Measurements from ENCODE around the gene TRIM40. TPM values are rescaled to one million over a fixed set of nuclear protein-coding genes. Genes with fewer than 3 reads are reported as not detected.
"Not testable (repeated sequence)": the region's sequence is repeated elsewhere in the genome, so short reads cannot be mapped to it uniquely, and the experiment has no call there.

TRIM40 gene
- total RNA-seq, 2 donors from 2014 or later, result not detected

- Mint-ChIP-seq H3K27ac (no peak overlapping the region), H3K27me3 (peaks cover 19 to 22% of the 10 kb centered on the region in 2 donors), H3K36me3 (no peaks in the 10 kb centered on the region), H3K4me1 (ENCODE audit: low read depth in 2 of 2) (peaks cover 0 to 3% of the 10 kb centered on the region in 2 donors), H3K4me3 (no peak overlapping the region), H3K9me3 (no peaks in the 10 kb centered on the region)
- no peak for DNase-seq (ENCODE audit: low spot score)
- no peak for ATAC-seq
Measured at GRCh38 chr6:30158475-30159040, 22.6 kb downstream of the TRIM40 start.

GRCh38 chr6:30160008-30160784, 24.3 kb downstream of the TRIM40 start:
- DNase-seq (ENCODE audit: low spot score) (no peak), ATAC-seq (no peak)
- H3K27me3 Mint-ChIP-seq, result peaks cover 24 to 26% of the 10 kb centered on the region in 2 donors
- no peaks in the 10 kb centered on the region for H3K36me3 Mint-ChIP-seq
- H3K9me3 Mint-ChIP-seq, result no peaks in the 10 kb centered on the region
- H3K4me3 Mint-ChIP-seq, result no peak overlapping the region
- peaks cover 0 to 3% of the 10 kb centered on the region in 2 donors for H3K4me1 Mint-ChIP-seq (ENCODE audit: low read depth in 2 of 2)
- H3K27ac Mint-ChIP-seq, result no peak overlapping the region

GRCh38 chr6:30160785-30161531, 25.0 kb downstream of the TRIM40 start, which contains the start of gene TRIM10:
TSS of gene TRIM10 (minus strand) at chr6:30161211. CDS start at chr6:30160858, 353 bp downstream.
- no peak for DNase-seq (ENCODE audit: low spot score)

GRCh38 chr6:30162265-30163089, 26.5 kb downstream of the TRIM40 start:
- H3K4me1 Mint-ChIP-seq (ENCODE audit: low read depth in 2 of 2), result peaks cover 0 to 3% of the 10 kb centered on the region in 2 donors

More at GRCh38 chr6:30160785-30161531, 25.0 kb downstream of the TRIM40 start, which contains the start of gene TRIM10:
- Mint-ChIP-seq H3K36me3 (no peaks in the 10 kb centered on the region), H3K27me3 (peaks cover 20 to 22% of the 10 kb centered on the region in 2 donors), H3K9me3 (no peaks in the 10 kb centered on the region), H3K27ac (peak within 1 kb of the TSS in 1 of 2 donors; percentile 10), H3K4me3 (no peak within 1 kb of the TSS), H3K4me1 (ENCODE audit: low read depth in 2 of 2) (peaks cover 0 to 3% of the 10 kb centered on the region in 2 donors)
- ATAC-seq, result no peak

GRCh38 chr6:30163090-30163917, 27.4 kb downstream of the TRIM40 start, which contains the start of gene TRIM15:
TSS of gene TRIM15 (plus strand) at chr6:30163546. CDS start at chr6:30163685, 139 bp downstream.
- no peaks in the 10 kb centered on the region for H3K36me3 Mint-ChIP-seq
- peaks cover 0 to 3% of the 10 kb centered on the region in 2 donors for H3K4me1 Mint-ChIP-seq (ENCODE audit: low read depth in 2 of 2)
- peaks cover 27 to 39% of the 10 kb centered on the region in 2 donors for H3K27me3 Mint-ChIP-seq
- peak in 1 of 2 donors; percentile 59 for ATAC-seq
- DNase-seq (ENCODE audit: low spot score), result no peak
- H3K27ac Mint-ChIP-seq, result peak within 1 kb of the TSS in 1 of 2 donors; percentile 10
- no peaks in the 10 kb centered on the region for H3K9me3 Mint-ChIP-seq
- H3K4me3 Mint-ChIP-seq, result no peak within 1 kb of the TSS

More at GRCh38 chr6:30162265-30163089, 26.5 kb downstream of the TRIM40 start:
- H3K36me3 Mint-ChIP-seq, result no peaks in the 10 kb centered on the region
- no peak for DNase-seq (ENCODE audit: low spot score)
- no peak for ATAC-seq
- H3K9me3 Mint-ChIP-seq, result no peaks in the 10 kb centered on the region
- peaks cover 21 to 32% of the 10 kb centered on the region in 2 donors for H3K27me3 Mint-ChIP-seq
- H3K4me3 Mint-ChIP-seq, result no peak overlapping the region
- peak overlapping the region in 1 of 2 donors; percentile 10 for H3K27ac Mint-ChIP-seq

DNA sequence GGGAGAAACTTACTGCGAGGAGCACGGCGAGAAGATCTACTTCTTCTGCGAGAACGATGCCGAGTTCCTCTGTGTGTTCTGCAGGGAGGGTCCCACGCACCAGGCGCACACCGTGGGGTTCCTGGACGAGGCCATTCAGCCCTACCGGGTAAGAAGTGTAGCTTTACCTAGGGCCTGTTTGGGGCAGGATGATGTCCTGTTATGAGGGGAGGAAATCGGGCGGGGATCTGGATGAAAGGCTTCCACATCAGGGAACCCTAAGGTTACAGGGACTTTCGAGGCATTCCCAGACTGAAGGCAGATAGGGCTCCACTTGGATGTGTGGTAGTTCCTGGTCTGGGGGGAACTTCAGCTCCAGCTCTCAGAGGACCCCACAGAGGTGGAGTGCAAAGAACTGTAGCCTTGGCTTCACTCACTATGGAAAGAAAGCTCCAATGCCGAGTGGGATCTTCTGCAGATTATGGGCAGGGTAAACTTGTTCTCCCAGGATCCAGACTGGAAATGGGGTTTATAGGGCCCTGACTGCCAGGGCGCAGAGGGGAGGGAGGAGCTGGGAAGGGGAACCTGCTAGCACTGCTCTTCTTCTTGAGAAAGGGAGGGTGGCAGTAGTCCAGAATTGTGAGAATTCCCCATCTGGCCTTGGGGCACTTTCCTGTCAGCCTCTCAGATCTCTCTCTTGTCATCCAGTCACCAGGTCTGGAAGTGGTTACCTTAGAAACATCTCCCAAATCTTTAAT, 28.1 kb downstream of the TRIM40 start:
- no peaks in the 10 kb centered on the region for H3K9me3 Mint-ChIP-seq
- peaks cover 0 to 3% of the 10 kb centered on the region in 2 donors for H3K4me1 Mint-ChIP-seq (ENCODE audit: low read depth in 2 of 2)
- H3K4me3 Mint-ChIP-seq, result no peak overlapping the region
- no peak for ATAC-seq
- peaks cover 28 to 39% of the 10 kb centered on the region in 2 donors for H3K27me3 Mint-ChIP-seq
- DNase-seq (ENCODE audit: low spot score), result no peak
- no peak overlapping the region for H3K27ac Mint-ChIP-seq
- H3K36me3 Mint-ChIP-seq, result no peaks in the 10 kb centered on the region

- Mint-ChIP-seq H3K36me3 (no peaks in the 10 kb centered on the region), H3K4me1 (ENCODE audit: low read depth in 2 of 2) (peaks cover 0 to 3% of the 10 kb centered on the region in 2 donors), H3K27me3 (peaks cover 29 to 40% of the 10 kb centered on the region in 2 donors), H3K4me3 (no peak overlapping the region), H3K27ac (no peak overlapping the region), H3K9me3 (no peaks in the 10 kb centered on the region)
- ATAC-seq (no peak), DNase-seq (ENCODE audit: low spot score) (no peak)
Measured at GRCh38 chr6:30164714-30165113, 28.8 kb downstream of the TRIM40 start.

DNA sequence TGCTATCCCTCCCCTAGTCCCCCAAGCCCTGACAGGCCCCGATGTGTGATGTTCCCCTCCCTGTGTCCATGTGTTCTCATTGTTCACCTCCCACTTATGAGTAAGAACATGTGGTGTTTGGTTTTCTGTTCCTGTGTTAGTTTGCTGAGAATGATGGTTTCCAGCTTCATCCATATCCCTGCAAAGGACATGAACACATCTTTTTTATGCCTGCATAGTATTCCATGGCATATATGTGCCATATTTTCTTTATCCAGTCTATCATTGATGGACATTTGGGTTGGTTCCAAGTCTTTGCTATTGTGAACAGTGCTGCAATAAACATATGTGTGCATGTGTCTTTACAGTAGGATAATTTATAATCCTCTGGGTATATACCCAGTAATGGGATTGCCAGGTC, 29.3 kb downstream of the TRIM40 start:
- H3K9me3 Mint-ChIP-seq; DNase-seq (ENCODE audit: low spot score); H3K4me3 Mint-ChIP-seq; H3K27ac Mint-ChIP-seq; ATAC-seq; H3K4me1 Mint-ChIP-seq (ENCODE audit: low read depth in 2 of 2); H3K36me3 Mint-ChIP-seq: not testable (repeated sequence)
- peaks cover 32 to 46% of the 10 kb centered on the region in 2 donors for H3K27me3 Mint-ChIP-seq

DNA sequence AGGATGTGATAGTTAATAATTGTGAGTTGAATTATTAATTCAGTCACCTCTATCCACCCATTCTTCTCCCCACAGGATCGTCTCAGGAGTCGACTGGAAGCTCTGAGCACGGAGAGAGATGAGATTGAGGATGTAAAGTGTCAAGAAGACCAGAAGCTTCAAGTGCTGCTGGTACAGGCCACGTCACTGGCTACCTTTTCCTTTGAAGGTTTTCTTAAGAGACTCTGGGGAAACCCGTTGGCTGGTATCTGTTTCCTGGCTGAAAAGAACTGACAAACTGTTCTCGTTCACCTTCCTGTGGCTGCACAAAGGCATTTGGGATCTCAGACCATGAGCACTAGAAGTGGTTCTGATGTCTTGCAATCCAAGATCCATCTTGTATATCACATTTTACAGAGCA, 31.2 kb downstream of the TRIM40 start:
- H3K27ac Mint-ChIP-seq, result no peak overlapping the region
- H3K4me3 Mint-ChIP-seq, result peak overlapping the region; percentile 12
- H3K9me3 Mint-ChIP-seq, result no peaks in the 10 kb centered on the region
- ATAC-seq (peak in 1 of 2 donors; percentile 10), DNase-seq (ENCODE audit: low spot score) (no peak)
- H3K27me3 Mint-ChIP-seq, result peaks cover 43 to 55% of the 10 kb centered on the region in 2 donors
- peaks cover 0 to 3% of the 10 kb centered on the region in 2 donors for H3K4me1 Mint-ChIP-seq (ENCODE audit: low read depth in 2 of 2)
- H3K36me3 Mint-ChIP-seq, result no peaks in the 10 kb centered on the region

GRCh38 chr6:30168741-30169140, 32.8 kb downstream of the TRIM40 start:
- H3K27me3 Mint-ChIP-seq, result peaks cover 44 to 66% of the 10 kb centered on the region in 2 donors
- DNase-seq (ENCODE audit: low spot score), result no peak
- no peak for ATAC-seq
- no peaks in the 10 kb centered on the region for H3K4me1 Mint-ChIP-seq (ENCODE audit: low read depth in 2 of 2)
- no peaks in the 10 kb centered on the region for H3K36me3 Mint-ChIP-seq
- no peak overlapping the region for H3K4me3 Mint-ChIP-seq
- no peaks in the 10 kb centered on the region for H3K9me3 Mint-ChIP-seq
- no peak overlapping the region for H3K27ac Mint-ChIP-seq

DNA sequence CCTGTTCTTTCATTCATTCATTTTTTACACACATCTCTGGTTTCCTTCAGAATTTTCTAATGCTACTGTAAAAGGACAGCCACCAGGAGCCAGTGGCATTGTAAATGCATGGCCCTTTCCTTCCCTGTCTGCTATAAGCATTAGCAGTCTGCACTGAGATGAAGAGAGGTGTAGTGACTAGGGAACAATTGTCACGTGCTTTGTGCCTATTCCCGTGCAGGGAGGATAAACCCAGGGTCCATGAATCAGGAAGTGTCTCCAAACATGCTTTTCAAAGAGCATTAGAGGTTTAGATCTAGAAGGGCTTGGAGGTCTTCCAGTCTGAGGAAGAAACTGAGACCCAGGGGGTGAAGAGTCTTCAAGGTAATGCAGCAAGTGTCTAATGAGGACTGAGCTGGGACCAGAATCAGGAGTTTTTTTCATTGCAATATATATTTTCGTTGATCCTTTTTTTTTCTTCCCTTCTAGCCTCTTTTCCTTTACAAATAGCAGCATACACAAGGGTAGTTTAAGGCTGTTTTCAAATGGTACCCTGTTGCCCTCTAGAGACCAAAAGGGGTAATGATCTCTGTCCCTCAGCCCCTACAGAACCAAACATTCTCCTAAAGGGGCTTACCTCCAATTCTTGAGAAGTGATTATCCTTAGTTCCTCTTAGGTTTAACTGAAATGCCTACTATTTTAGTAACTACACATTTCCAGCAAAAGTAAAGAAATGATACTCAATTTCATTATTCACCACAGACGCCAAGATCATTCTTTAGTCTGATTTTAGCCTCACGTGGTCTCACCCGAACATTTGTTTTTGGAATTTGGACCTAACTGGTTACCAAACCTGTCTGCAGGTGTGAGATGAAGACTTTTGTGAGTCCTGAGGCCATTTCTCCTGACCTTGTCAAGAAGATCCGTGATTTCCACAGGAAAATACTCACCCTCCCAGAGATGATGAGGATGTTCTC, 34.0 kb downstream of the TRIM40 start:
- Mint-ChIP-seq H3K27me3 (peaks cover 38 to 59% of the 10 kb centered on the region in 2 donors), H3K4me1 (ENCODE audit: low read depth in 2 of 2) (no peaks in the 10 kb centered on the region), H3K4me3 (no peak overlapping the region), H3K36me3 (no peaks in the 10 kb centered on the region), H3K27ac (no peak overlapping the region), H3K9me3 (no peaks in the 10 kb centered on the region)
- DNase-seq (ENCODE audit: low spot score) (no peak), ATAC-seq (peak; percentile 67 to 71)

All from natural killer cell treated with Interleukin-12 subunit alpha and Interleukin-12 subunit beta and Interleukin-15 and Interleukin-18, amount 100 ng/mL, for 72 hours (primary cell).